IPS-20b (cell line): ENCODE results near the gene SLC9A9.

ENCODE experiments used
- H3K27ac ChIP-seq: one replicate; pipeline ENCODE4 v1.5.1; 2013; ENCODE audit warnings: low read length
- H3K27me3 ChIP-seq: 2 replicates; pipeline ENCODE4 v1.6.1; 2013; ENCODE audit warnings: mild to moderate bottlenecking, low read length, inconsistent platforms; ENCODE audit not compliant: insufficient read depth
- H3K36me3 ChIP-seq: 2 replicates; pipeline ENCODE4 v1.6.1; 2013; ENCODE audit warnings: low read depth, mild to moderate bottlenecking, inconsistent platforms, low read length, moderate library complexity; ENCODE audit not compliant: insufficient read depth
- H3K4me1 ChIP-seq: 2 replicates; pipeline ENCODE4 v1.6.1; 2013; ENCODE audit warnings: mild to moderate bottlenecking, control low read depth, inconsistent platforms, low read length, moderate library complexity; ENCODE audit not compliant: insufficient read depth
- H3K4me3 ChIP-seq: 2 replicates; pipeline ENCODE4 v1.5.1; 2013; ENCODE audit warnings: mild to moderate bottlenecking, low read length, inconsistent platforms
- H3K9ac ChIP-seq: 2 replicates; pipeline ENCODE4 v1.6.1; 2013; ENCODE audit warnings: low read depth, mild to moderate bottlenecking, inconsistent platforms, low read length, moderate library complexity
- H3K9me3 ChIP-seq: 2 replicates; pipeline ENCODE4 v1.6.1; 2013; ENCODE audit warnings: mild to moderate bottlenecking, low read depth, low read length, inconsistent platforms; ENCODE audit not compliant: insufficient read depth

SLC9A9 gene

DNA sequence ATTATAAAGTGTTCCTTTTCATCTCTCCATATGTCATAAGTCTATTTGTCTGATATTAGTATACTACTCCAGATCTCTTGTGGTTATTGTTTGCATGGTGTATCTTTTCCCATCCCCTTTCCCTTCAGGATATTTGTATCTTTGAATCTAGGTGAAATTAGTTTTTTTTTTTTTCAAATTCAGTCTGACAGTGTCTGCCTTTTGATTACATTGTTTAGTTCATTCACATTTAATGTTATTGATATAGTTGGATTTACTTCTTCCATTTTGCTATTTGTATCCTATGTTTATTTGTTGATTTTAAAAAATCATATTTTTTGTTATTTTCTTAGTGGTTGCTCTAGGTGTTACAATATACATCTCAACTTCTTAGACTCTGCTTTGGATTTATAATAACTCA lies 445.7 kb downstream of the SLC9A9 start:
- H3K9me3 ChIP-seq: no peaks in the 10 kb centered on the region
- no peaks in the 10 kb centered on the region for H3K27me3 ChIP-seq
- no peak overlapping the region for H3K27ac ChIP-seq
- H3K4me3 ChIP-seq: no peak overlapping the region
- no peak overlapping the region for H3K9ac ChIP-seq
- H3K36me3 ChIP-seq: no peaks in the 10 kb centered on the region
- H3K4me1 ChIP-seq: no peaks in the 10 kb centered on the region

DNA sequence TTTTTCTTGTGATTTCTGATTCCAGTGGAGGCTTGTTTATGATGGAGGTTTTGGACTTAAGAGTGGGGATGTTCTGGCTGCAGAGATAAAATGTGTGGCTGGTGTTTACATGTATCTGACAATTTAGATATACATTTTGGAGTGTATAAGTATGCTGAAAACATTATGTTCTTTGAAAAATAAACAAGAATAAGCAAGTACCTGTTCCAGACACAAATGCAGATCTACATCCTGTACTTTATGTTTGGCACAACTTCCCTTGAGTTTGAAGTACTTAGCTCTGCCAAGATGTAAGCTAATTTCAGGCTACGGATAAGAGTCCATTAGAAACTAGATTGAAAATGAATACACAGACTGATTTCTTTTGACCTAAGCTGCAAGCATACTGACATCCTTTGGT lies 451.5 kb downstream of the SLC9A9 start:
- Histone ChIP-seq H3K27ac (no peak overlapping the region), H3K27me3 (no peaks in the 10 kb centered on the region), H3K4me3 (no peak overlapping the region), H3K9me3 (no peaks in the 10 kb centered on the region), H3K9ac (no peak overlapping the region), H3K4me1 (no peaks in the 10 kb centered on the region), H3K36me3 (no peaks in the 10 kb centered on the region)

DNA sequence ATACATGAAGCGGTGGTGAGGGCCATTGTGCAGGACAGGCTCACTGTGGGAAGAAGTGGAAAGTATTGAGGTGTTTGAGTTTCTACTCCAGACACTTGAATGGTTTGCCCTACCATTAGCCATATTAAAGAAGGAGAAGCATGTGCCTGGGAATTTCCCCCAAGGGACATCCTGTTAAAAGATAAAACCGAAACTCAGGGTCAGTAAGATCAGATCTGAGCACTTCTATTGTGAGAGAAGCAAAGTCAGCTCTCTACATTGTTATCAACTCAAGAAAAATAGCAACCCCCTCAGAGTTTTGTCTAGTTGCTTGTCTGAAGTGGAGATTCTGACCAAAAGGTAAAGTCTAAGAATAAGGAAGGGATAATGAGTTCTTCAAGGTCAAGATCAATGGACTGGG lies 458.9 kb downstream of the SLC9A9 start:
- Histone ChIP-seq H3K9ac (no peak overlapping the region), H3K4me3 (no peak overlapping the region), H3K27me3 (no peaks in the 10 kb centered on the region), H3K27ac (no peak overlapping the region), H3K9me3 (peaks cover 14% of the 10 kb centered on the region; the same call in 1 of the 2 replicates), H3K36me3 (no peaks in the 10 kb centered on the region), H3K4me1 (no peaks in the 10 kb centered on the region)

DNA sequence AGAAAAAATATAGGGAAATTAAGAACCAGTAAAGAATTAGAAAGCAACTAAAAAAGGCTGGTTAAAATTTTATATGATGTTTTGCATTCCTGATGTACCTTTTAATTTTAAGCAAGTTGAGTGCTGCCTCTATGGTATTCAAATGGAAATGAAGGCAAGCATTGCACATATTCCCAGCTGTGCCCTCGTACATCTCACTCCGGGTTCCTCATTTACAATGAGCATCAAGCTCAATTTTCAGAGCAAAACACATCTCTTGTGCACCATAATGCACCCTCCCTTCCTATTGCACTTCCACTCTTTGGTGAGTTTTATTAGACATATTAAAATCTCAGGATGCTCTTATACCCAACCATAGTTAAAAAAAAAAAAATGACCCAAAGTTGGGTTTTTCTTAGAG lies 460.8 kb downstream of the SLC9A9 start:
- Histone ChIP-seq H3K27ac (no peak overlapping the region), H3K9ac (no peak overlapping the region), H3K9me3 (peaks cover 14% of the 10 kb centered on the region; the same call in 1 of the 2 replicates), H3K36me3 (no peaks in the 10 kb centered on the region), H3K4me3 (no peak overlapping the region), H3K27me3 (no peaks in the 10 kb centered on the region), H3K4me1 (no peaks in the 10 kb centered on the region)

DNA sequence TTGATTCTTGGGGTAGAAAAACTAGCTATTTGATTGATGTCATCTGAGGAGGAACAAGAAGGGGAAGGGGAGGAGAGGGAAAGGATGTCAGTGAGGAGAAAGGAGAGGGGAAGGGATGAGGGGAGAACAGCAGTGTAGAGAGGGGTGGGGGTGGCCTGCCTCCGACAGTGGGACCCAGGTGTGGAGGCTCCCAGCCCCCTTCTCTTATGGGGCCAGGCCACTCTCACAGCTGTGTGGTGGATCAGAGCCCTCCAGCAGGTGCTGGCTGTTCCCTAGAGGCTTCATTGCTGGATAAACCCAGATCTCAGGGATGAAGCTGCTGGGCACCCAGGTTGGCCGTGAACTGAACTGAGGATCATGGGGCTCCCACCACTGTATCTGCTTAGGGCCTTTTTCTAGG lies 464.2 kb downstream of the SLC9A9 start:
- Histone ChIP-seq H3K4me3 (no peak overlapping the region), H3K4me1 (no peaks in the 10 kb centered on the region), H3K36me3 (no peaks in the 10 kb centered on the region), H3K9ac (no peak overlapping the region), H3K27me3 (no peaks in the 10 kb centered on the region), H3K9me3 (no peaks in the 10 kb centered on the region; the same call in 1 of the 2 replicates), H3K27ac (no peak overlapping the region)

DNA sequence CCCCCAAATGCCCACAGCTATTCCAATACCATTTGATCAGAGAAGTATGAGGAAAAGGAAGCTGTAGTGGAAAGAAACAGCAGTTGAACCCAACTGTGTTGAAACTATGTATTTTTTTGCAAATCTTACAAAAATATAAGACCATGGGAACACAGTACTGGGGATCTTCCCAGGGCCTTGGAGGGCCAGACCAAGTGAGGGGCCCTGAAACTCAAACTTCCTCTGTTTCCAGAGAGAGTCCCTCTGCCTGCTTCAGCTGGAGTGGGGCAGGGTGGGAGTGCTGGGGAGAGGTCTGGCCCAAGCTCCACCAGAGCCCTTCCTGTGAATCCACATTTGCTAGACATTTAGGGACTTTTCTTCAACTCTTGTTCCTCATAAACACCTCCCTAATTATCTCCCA lies 464.8 kb downstream of the SLC9A9 start:
- Histone ChIP-seq H3K36me3 (no peaks in the 10 kb centered on the region), H3K9ac (no peak overlapping the region), H3K4me1 (peaks cover 3% of the 10 kb centered on the region), H3K27ac (no peak overlapping the region), H3K9me3 (no peaks in the 10 kb centered on the region; the same call in 1 of the 2 replicates), H3K27me3 (no peaks in the 10 kb centered on the region), H3K4me3 (no peak overlapping the region)

DNA sequence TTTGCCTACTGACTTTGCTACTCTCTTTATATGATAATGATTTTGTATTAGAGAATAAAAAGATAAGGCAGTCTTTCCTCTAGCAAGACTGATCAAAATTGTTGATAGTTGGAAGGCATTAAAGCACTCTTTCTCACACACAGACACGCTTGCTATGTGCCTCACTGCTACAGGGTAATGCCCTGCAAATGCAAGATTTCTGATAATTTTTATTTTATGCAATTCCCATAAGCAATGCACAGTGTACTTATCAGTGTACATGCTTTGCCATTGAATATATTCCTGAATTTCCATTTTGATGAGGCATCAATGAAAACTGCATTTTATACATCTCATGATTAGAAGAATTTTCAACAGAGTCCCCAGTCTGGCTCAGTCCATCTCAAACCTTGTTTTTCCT lies 465.5 kb downstream of the SLC9A9 start:
- Histone ChIP-seq H3K4me3 (no peak overlapping the region), H3K36me3 (no peaks in the 10 kb centered on the region), H3K9me3 (no peaks in the 10 kb centered on the region; the same call in 1 of the 2 replicates), H3K27me3 (no peaks in the 10 kb centered on the region), H3K9ac (no peak overlapping the region), H3K4me1 (peaks cover 8% of the 10 kb centered on the region), H3K27ac (no peak overlapping the region)

DNA sequence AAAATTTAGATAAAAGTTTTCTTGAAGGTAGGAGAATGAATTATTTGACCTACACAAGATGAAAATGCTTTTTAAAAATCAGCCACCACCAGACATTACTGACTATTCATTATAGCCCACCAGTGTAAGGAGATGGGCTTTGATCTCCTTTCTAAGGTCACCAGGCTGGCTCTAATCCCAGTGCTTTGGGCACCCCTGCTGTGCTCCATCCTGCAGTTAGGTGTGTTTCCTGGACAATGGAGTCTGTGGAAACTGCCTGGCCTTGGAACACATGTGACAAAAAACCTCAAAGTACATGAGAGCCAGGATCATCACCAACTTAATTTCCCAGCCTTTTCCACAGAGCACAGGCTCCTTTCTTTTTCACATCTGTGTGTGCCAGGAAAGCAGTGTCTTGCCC lies 467.8 kb downstream of the SLC9A9 start:
- Histone ChIP-seq H3K36me3 (no peaks in the 10 kb centered on the region), H3K27ac (no peak overlapping the region), H3K4me3 (no peak overlapping the region), H3K4me1 (peaks cover 10% of the 10 kb centered on the region), H3K27me3 (no peaks in the 10 kb centered on the region), H3K9ac (no peak overlapping the region), H3K9me3 (no peaks in the 10 kb centered on the region; the same call in 1 of the 2 replicates)

DNA sequence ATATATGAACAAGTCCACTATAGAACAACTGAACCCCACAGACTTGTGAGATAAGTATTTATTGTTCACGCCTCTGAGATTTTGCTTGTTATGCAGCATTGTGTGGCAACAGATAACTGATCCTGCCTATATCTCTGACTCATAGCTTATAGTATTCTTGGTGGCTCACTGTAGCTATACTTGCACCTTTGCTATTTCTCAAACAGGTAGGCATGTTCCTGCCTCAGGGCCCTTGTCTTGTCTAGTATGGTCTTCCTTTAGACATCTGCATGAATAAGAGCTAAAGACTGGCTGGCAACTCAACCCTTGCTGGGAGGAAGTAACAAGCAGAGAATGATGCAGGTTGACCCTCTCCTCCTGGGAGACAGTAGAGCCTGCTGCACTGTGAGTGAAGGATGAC lies 472.6 kb downstream of the SLC9A9 start:
- Histone ChIP-seq H3K27me3 (no peaks in the 10 kb centered on the region), H3K4me3 (no peak overlapping the region), H3K9me3 (no peaks in the 10 kb centered on the region; the same call in 1 of the 2 replicates), H3K36me3 (no peaks in the 10 kb centered on the region), H3K4me1 (peaks cover 10% of the 10 kb centered on the region), H3K9ac (no peak overlapping the region), H3K27ac (no peak overlapping the region)

DNA sequence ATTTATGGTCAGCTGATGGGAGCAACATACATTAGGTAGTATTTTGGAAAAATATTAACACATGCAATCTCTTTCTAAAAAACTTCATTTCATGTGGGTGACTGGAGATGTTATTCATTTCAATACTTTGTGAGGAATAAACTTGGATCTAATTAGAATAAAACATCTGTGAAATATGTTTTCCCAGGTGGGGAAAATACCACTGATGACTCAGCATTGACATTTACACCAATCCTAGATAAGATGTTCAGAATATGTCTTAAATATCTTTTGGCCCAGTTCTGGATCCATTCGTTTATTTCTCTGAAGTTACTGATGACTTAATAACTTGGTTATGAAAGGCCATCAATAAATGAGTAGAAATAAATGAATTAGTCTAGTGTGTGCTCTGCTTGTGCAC lies 481.1 kb downstream of the SLC9A9 start:
- Histone ChIP-seq H3K9me3 (no peaks in the 10 kb centered on the region), H3K4me3 (no peak overlapping the region), H3K9ac (no peak overlapping the region), H3K27ac (no peak overlapping the region), H3K4me1 (peaks cover 3% of the 10 kb centered on the region; the same call in 1 of the 2 replicates), H3K36me3 (no peaks in the 10 kb centered on the region), H3K27me3 (no peaks in the 10 kb centered on the region)

DNA sequence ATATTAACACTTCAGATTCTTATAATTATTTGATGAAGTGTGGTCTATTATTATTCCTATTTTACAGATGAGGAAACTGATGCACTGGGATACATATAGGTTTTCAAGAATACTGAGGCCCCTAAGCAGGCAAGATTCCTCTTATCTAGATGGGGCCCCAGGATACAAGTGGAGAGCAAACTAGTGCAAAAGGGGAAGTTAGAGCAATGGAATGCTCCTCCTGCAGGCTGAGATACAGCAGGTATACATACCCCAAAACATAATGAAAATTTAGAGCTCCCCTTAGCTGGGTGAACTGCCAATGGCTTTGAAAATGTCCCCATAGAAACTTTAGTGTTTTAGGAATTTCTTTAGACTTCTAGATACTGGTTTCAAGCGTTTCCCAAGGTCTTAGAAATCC lies 481.6 kb downstream of the SLC9A9 start:
- H3K4me1 ChIP-seq: peaks cover 3% of the 10 kb centered on the region; the same call in 1 of the 2 replicates
- H3K27ac ChIP-seq: no peak overlapping the region
- no peaks in the 10 kb centered on the region for H3K9me3 ChIP-seq
- H3K27me3 ChIP-seq: no peaks in the 10 kb centered on the region
- no peaks in the 10 kb centered on the region for H3K36me3 ChIP-seq
- no peak overlapping the region for H3K4me3 ChIP-seq
- H3K9ac ChIP-seq: no peak overlapping the region

DNA sequence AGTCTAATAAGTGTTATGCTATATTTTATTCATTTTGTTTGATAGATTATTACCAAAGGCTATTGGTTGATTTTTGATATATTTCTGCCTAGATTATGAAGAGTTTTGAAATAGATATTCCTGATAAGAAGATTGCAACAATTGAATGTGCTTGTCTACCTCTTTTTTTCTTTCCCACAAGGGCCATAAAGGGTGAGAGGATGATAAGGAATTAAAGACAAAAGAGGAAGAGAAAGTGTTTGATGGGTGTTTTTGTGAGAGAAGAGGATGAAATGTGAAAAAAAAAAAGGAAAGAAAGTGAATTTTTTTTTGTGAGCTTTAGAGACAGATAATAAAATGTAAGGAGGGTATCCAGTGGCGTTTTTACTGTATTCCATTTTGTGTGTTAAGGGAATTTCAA lies 484.3 kb downstream of the SLC9A9 start:
- Histone ChIP-seq H3K4me3 (no peak overlapping the region), H3K27me3 (no peaks in the 10 kb centered on the region), H3K4me1 (peaks cover 3% of the 10 kb centered on the region; the same call in 1 of the 2 replicates), H3K36me3 (no peaks in the 10 kb centered on the region), H3K27ac (no peak overlapping the region), H3K9me3 (no peaks in the 10 kb centered on the region), H3K9ac (no peak overlapping the region)

DNA sequence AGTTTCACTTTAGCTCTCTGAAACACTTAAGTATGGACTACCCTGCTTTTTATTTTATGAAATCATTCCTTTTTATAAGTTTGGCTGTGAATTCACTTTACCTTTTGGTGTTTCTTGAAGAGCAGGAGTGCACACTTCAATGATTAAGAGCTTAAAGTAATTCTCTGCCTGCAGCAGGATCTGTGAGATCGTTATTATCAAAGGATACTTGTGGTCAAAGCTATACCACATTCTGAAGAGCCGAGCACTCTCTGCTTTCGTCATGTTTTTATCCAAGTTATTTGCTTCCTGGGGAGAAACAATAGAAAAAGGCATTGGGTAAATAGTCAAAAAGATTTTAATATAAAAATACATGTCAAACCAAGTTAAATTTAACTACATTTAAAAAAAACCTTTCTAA lies 485.0 kb downstream of the SLC9A9 start:
- Histone ChIP-seq H3K9ac (no peak overlapping the region), H3K27me3 (no peaks in the 10 kb centered on the region), H3K27ac (no peak overlapping the region), H3K4me1 (peaks cover 2% of the 10 kb centered on the region; the same call in 1 of the 2 replicates), H3K4me3 (no peak overlapping the region), H3K9me3 (no peaks in the 10 kb centered on the region), H3K36me3 (no peaks in the 10 kb centered on the region)
